HG03520 (cell line): Measurements from ENCODE around the gene LINC01488.

Experiments used
- ATAC-seq: cut with Tn5 transposase; IDR thresholded peaks from one replicate; pipeline ENCODE4 v1.9.1; 2021; ENCODE audit warnings: mild to moderate bottlenecking, moderate library complexity; ENCODE audit not compliant: unreplicated experiment

LINC01488 gene

DNA sequence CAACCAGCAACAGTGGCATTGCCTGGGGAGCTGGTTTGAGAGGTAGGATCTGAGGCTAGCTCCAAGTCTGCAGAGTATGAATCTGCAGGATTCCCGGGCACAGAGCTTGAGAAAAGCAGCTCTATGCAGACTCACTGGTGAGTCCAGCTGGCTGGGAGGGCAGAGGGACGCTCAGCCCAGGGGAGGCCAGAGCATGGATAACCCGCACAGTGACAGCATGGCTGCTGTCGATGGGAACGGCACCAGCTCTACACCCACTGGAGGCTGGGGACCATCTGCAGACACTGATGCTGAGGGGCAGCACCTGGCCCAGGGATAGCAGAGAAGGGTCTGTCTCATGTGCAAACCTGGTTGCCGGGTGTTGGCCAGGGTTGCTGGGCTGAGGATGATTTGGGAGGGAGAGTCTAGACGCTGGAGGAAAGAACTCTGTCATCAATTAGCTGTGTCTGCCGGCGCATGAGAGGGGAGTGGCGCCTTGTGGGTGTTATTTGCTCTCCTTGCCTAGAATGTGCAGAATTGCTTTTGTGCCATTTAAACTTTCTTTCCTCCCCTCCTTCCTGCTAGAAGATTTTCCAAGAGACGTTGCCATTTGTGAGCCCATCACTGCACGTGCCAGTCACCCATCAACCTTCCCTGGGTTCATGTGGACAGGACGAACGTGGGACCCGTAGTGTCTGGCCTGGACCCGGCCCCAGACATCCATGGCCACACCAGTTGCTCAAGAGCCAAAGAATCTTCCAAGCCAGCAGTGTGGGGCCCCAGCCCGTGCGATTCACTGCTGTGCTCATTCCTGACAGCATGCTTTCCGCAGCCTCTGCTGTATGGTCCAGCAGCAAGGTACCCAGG is 19.1 kb upstream of the LINC01488 start:
- ATAC-seq = no peak

DNA sequence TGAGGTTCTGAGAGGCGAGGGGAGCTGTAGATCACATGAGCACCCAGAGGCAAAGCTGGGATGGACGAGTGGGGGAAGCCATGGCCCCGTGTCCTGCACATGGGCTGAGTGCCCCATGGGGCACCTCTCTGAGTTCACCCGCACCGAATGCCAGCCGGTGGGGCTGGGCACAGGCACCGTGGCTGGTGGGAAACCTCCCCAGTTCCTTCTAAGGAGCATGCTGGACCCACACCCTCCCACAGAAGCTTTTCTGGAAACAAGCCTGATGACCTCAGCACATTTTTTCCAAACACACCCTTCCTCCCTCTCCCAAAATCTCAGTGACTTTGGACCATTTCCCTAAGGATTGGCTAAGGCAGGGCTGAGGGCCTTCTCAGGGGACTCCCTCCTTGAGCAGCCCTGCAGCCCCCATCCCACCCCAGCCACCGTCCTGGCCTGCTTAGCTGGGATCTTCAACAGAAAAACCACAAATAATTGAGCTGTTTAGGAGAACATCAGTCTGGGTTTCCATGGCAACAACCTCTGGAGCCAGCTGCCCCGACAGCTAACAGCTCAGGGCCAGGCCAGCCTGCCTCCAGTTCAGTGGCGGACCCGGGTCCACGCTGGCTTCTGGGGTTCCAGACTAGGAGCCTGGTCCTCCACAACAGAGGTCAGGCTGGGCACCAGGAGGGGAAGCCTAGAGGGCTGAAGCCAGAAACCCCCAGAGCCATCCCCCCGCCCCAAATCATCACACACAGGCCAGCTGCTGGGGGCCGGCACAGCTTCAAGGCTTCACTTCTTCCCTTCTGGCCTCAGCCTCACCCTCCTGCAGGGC is 18.1 kb upstream of the LINC01488 start:
- no peak for ATAC-seq

DNA sequence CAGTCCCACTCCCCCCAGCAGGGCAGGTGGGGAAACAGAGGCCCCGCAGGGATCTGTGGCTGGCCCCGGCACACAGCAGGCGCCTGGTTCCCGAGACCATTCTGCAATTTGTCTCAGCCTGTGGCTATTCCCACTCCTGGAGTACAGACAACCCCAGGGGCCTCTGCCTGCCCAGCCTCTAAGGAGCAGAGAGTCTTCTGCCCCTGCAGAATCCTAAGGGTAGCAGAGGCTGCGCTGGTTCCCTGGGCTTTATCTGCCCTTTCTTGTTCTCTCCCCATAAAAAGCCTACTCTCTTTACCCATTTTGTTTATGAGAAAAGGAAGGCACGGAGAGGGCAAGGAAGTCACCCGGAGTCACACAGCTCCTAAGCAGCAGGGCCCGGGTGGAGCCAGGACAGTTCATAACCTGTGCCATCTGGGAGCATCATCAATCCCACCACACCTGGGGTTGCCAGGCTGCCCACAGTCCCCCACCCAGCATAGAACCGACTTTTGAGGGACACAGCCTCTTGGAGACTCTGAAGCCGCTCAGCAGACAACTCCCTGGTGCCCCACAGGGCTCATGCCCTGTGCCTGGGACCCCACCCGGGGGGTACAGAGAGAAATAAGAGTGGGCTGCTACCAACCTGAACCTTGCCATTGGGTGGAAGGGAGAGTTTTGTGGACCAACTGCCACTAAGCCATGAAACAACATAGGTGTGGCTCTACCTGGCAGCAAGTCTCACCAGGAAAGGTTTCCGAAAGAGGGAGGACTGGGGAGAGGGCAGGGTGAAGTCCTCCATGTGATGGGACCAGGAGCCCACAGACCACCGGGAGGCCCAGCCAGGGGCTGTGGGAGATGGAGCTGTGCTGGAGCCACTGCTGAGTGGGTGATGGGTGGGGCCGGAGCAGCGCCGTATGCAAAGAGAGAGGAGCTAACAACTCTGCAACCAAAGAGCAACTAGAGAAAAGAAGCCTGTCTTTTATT is 17.2 kb upstream of the LINC01488 start:
- ATAC-seq = no peak

DNA sequence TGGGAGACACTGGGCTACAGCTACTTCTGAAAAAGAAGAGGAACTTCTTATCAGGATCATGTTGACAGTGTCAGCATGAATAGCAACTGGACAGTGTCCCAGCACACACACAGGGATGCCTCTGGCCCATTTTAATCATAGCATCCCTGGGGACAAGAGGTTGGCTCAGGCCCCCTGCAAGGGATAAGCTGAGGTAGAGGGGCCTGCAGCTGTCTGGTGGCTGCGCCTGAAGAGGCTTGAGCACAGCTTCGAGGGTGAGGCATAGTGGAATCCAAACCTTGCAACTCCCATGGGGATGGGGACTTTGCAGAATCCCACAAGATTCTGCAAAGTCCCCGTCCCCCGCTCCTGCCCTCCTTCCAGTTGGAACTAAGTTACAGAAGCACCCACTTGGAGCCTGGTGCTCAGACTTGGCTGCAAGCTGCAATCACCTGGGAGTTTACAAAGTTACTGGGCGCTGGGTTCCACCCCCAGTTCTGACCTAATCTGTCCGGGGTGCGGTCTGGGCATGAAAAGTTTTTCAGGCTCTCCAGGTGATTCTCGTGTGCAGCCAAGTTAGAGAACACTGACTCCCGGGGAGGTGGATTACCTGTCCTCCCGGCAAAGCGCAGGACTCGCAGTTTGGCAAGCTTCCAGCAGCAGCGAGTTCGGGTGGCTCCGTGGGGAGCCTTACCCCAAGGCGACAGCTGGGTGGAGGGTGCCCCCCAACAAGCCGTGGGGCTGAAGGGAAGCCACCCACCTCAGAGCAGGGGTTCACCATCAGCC is 16.0 kb upstream of the LINC01488 start:
- no peak for ATAC-seq

DNA sequence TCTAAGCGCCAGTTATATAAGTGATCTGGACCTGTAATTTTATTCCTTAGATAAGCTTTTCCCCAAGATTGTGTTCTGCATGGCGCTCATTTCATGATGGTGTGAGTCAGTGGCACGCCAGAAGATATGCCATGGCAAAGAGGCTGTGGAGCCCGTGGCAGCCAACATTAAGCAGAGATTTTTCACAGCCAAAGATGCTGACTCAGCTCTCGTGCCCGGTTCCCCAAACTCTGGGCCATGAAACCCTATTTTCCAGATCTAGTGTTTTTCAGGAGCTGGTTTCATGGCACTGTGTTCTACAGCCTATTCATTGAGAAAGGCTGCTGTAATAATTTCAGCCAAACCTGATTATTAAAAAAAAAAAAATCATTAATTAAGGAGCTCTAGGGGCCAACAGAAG is 15.4 kb upstream of the LINC01488 start:
- ATAC-seq = no peak

DNA sequence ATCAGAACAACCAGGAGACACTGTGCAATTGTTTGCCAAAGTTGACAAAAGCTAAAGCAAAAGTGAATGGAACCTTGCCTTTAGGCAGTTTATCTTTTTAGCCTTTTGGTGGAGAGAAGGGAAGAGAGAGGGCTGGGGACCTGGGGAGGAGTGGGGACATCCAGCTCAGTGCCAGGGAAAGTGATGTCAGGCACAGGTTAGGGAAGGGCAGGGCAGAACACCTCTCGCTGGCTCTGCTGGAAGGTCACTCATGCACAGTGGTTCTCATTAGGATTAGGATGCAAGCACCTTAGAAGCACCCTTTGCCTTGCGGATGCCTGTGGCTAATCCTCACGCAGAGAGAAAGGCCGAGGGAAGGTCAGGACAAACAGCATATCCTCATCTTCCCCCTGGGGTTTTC is 14.3 kb upstream of the LINC01488 start:
- ATAC-seq = no peak

DNA sequence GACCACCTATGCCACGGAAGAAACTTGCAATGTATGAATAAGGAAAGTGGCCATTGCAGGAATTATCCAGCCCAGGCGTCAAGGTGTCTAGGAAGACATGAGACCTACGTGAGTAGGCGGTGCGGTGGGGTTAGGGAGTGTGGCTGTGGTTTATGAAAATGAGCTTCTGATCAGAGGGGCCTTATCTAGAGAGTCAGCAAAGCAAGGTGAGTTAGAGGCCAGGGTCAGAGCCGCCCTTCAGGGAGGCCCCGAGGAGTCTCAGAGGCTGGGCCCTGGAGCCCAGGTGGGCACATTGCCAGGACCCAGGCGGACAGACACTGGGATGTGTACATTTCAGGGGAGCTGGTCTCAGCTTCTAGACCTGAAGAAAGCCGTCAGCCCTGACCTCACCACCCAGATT is 13.8 kb upstream of the LINC01488 start:
- ATAC-seq = no peak

DNA sequence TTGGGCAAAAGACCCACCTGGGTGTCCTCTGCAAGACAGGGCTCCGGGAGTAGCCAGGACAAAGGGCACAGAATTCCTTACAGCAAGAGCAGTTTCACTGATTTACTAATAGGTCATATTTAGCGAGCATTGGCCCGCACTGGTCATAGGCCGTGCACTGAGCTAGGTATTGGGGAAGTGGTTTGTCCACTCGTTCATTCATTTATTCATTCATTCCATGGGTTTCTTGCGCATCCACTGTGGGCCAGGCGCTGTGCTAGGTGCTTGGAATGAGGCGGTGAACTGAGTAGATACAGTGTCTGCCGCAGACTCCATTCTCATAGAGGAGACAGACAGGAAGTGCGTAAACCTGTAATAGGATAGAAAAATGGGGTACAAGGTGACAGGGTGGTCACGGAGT is 13.2 kb upstream of the LINC01488 start:
- ATAC-seq = no peak

DNA sequence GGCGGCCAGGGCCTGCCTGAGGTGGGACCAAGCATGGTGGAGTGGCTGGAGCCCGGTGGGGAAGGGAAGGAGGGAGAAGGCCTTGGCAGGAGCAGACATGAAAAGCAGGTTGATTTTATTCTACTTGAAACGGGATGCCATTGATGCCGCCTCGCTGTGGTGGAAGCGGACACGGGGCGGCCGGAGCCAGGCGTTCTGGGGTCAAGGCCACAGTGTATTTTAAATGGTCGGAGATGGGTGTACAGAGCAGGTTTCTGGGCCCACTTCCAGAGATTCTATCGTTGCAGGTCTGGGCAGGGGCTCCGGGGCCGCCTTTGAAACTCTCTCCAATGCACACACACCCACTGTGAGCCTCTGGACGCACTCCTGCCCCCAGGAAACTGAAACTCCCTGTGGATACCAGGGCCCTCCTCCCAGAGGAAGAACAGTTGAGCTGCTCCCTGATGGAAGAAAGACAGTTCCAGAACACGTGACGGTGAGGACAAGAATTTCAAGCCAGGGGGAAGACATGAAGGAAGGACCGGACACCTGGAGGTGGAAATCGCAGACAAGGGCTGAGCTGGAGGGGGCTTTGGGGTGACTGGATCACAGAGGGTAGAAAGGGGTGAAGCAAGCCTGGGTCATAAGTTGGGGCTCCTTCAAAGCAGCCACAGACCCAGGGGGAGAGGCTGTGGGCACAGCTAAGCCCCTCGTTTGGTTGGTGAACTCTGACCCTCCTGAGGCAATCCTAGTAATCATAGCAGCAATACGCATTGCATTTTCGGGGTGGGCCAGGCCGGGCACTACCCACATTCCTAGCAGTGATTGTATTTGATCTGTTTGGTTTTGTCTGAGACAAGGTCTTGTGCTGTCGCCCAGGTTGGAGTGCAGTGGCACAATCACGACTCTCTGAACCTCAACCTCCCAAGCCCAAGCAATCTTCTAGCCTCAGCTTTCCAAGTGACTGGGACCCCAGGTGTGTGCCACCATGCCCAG is 12.3 kb upstream of the LINC01488 start:
- no peak for ATAC-seq

DNA sequence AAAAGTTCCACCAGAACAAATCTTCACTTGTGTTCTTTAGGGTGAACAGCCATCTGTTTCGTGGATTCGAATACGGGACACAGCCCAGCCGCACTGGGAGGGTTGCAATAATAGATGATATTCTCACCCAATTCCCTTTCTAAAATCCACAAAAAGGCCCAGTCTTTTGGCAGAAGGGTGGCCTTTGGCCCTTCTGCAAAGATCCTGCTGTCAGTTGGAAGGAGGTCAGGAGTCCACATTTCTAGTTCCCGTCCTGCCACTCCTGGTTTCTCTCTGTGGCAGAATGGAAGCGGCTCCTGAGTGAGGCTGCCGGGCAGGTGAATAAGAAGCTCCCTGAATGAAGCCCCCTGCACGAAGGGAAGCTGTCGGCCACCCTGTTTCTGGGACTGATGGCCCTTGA is 11.2 kb upstream of the LINC01488 start:
- ATAC-seq = no peak

DNA sequence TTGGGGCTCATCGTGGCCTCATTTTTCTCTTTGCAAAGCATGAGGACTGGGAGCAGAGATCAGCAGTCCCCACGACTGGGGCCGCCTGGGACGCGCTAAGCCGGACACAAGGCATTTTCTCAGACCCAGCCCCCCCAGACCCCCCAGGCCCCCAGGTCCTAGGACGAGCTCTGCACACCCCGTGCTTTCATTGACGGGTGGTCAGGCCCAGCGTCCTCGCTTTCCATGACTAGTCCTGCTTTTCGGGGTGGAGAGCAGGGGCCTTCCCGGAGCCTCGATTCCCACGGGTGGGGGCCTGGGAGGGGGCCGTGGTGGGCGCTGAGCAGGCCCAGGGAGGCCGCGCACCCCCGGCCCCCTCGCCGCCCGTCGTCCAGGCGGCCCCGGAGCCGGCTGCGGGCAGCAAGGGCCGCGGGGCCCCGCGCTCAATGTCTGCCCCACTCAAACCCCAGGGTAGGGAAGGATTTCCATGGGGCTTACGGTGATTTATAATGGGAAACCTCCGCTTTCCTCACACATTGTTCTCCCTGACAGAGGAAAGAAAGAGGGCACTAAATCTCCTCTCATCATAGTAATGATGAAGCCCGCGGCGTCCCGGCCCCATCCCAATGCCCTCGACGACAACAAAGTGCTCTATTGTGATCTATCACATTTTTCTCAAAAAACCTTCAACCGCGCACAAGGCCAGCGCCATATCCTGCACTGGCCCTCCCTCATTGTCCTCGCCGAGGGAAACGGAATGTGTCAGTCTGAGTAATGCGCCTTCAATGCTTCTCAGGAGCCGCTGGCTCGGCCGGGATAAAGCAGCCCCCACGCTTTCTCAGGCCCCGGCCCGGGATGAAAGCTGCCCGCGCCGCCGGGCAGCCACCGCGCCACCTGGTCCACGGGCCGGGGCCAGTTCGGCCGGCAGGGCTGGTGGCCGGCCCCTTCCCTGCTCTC is 10.4 kb upstream of the LINC01488 start:
- no peak for ATAC-seq

DNA sequence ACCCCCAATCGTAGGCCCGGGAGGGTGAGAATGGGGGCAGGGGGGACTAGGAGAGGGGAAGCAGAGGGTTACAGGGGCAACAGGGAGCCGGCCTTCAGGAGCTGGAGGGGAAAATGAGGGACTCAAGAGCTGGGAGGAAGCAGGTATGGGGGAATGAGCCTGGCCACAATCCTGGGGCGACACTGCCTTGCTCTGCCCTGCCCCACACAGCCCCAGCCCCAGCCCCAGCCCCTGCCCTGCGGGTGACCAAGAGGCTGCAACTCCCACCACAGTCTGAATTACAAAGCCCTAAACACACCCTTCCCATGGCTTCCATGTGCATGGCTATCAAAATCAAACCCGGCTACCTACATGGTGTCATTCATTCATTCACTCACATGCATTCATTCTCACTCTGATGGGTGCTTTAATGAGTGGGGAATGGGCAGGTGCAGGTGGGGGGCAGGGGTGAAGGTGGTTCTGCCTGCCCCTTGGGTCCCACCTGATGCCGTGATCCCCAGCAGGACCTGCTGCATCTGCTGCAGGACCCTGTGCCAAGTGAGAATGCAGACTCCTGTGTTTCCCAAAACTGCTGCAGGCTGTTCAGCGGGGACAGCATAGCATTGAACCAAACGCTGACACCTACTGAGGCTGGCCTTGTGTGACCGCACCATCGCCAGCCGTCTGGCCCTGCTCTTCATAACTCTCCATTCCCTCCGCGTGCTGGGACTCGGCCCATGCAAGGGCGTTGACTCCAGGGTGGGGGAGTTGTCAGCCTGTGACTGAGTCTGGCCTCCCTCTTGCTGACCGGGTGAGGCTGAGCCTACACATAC is 9.5 kb upstream of the LINC01488 start:
- ATAC-seq = no peak

DNA sequence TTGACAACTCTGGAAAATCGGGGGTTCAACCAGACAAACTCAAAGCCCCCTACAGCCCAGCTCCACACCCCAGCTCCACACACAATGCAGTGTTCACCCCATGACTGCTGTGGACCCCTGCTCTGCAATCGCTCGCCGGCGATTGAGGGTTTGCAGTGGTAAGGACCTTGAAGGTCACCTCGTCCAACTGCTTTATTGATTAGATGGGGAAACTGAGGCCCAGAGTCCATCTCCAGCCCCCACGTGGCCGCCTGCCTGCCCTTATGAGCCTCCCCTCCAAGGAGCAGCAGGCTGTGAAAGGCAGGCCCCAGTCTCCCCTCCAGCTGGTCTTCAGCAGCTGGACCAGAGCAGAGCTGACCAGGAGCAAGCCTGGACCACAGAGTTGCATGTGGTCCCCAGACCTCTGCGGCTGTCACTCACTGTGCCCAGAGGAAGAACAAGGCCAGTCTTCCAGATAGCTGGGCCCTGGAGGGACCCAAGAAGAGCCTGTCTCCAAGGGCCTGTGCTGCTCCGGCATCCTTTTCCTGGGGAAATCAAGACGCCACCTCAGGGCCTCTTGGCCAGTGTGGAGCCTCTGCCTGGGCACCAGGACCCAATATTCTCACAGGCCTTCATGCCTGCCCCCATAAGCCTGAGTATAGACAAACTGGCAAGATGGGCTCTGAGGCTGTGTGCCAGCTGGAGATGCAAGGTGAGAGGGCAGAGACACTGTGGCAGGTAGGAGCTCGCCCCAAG is 8.8 kb upstream of the LINC01488 start:
- ATAC-seq = no peak

DNA sequence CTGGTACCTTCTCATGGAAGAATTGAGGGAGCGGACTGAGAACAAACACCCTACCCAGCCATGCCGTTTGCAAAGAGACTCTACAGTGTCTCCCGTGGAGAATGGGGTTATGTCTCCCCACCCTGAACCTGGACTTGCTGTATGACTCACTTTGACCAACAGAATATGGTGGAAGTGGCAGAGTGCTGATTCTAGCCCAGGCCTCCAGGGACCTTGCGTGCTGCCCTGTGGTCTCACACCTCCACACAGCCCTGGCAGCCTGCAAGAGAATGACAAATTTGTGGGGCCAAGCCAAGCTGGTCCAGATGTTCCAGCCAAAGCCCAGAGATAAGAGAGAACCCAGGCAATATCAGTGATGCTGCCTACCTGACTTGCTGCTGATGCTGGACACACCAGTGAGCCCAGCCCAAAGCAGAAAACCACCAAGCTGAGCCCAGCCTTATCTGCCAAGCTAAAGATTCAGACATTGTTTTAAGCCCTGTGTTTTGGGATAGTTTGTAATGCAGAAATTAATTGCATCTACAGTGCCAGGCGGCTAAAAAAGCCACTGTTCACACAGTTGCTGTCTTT is 8.1 kb upstream of the LINC01488 start:
- no peak for ATAC-seq

DNA sequence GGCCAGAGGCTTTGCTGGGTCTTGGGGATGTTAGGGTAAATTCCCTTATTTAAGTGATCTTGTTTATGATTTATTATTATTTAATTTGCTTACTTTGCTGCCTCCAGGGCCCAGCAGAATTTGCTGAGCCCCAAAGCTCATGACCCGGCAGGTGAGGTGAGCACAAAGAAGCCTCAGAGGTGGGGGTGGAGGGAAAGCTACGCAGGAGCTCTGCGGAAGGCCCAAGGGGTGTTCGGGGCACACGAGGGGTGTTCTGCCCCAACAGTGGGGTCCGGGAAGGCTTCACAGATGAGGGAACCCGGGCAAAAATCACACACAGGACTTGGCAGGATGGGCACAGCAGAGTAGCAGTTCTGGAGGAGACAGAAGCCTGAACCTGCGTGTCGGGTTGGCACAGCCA is 6.7 kb upstream of the LINC01488 start:
- no peak for ATAC-seq

DNA sequence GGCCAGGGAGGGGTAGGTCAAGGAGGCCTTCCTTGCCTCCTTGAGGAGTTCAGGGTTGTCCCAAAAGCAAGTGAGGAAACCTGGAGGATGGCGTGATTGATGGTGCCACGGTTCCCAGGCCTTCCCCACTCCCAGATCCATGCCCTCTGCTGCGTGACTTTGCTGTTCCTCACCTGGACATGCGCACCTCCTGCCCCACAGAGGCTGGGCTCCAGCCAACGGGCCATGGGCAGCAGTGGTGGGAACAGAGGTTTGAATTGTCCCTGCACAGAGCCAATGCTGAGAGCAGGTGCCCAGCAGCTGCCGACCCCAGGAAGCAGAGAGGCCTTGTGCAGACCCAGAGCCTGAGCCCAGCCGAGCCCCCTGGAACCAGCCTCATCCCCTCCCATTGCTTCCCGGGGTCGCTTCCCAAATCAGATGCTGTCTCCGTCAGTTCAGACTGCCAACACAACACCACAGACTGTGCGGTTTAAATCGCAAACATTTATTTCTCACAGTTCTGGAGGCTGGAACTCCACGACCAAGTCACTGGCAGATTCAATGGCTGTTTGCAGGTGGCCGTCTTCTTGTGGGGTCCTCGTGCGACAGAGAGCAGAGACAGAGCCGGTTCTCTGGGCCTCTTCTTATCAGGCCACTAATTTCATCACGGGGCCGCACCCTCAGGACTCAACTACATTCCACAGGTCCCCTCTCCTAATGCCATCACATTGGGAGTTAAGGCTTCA is 6.2 kb upstream of the LINC01488 start:
- no peak for ATAC-seq
